Neural cell (in vitro differentiated cells): ENCODE results near the gene RAB1B. TPM values are rescaled to one million over a fixed set of nuclear protein-coding genes. Genes with fewer than 3 reads are reported as not detected.

ENCODE experiments used
- H2AFZ ChIP-seq: fragments of 200-600, 300-800 bp; sonication (generic), shearing (Covaris generic); 2 replicates; pipeline ENCODE4 v1.6.0; 2014; ENCODE audit warnings: low read depth, mild to moderate bottlenecking, antibody characterized with exemption, low read length, moderate library complexity
- H3F3A ChIP-seq: fragments of 200-600 bp; shearing (Covaris generic); 2 replicates; pipeline ENCODE4 v1.6.1; 2016; ENCODE audit warnings: mild to moderate bottlenecking, moderate library complexity, mixed read lengths, antibody characterized with exemption, low read length; ENCODE audit not compliant: insufficient read depth, poor library complexity, severe bottlenecking
- H3K27ac ChIP-seq: fragments of 200-600, 300-800 bp; sonication (generic), shearing (Covaris generic); 2 replicates; pipeline ENCODE4 v1.5.1; 2014; ENCODE audit warnings: mild to moderate bottlenecking, low read length, moderate library complexity
- H3K27me3 ChIP-seq: fragments of 300-800, 200-600 bp; sonication (generic), shearing (Covaris generic); 2 replicates; pipeline ENCODE4 v1.6.0; 2014; ENCODE audit warnings: mild to moderate bottlenecking, low read depth, low read length, moderate library complexity; ENCODE audit not compliant: insufficient read depth
- H3K36me3 ChIP-seq: fragments of 300-800, 200-600 bp; sonication (generic), shearing (Covaris generic); 2 replicates; pipeline ENCODE4 v1.5.1; 2014; ENCODE audit warnings: mild to moderate bottlenecking, antibody characterized with exemption, low read length, moderate library complexity; ENCODE audit not compliant: insufficient read depth
- H3K4me2 ChIP-seq: fragments of 300-800, 200-600 bp; sonication (generic), shearing (Covaris generic); 2 replicates; pipeline ENCODE4 v1.6.0; 2014; ENCODE audit warnings: mild to moderate bottlenecking, low read length
- H3K4me3 ChIP-seq: fragments of 300-800, 200-600 bp; sonication (generic), shearing (Covaris generic); 2 replicates; pipeline ENCODE4 v1.5.1; 2014; ENCODE audit warnings: mild to moderate bottlenecking, low read length, moderate library complexity
- H3K79me2 ChIP-seq: fragments of 200-600 bp; shearing (Covaris generic); replicated peaks from 2 replicates; pipeline ENCODE4 v1.6.0; 2014; ENCODE audit warnings: mild to moderate bottlenecking, low read length, moderate library complexity; ENCODE audit not compliant: insufficient read depth
- H3K9ac ChIP-seq: fragments of 300-800, 200-600 bp; sonication (generic), shearing (Covaris generic); 2 replicates; pipeline ENCODE4 v1.6.1; 2016; ENCODE audit warnings: mild to moderate bottlenecking, low read length, mixed read lengths
- H3K9me2 ChIP-seq: fragments of 200-600 bp; shearing (Covaris generic); 2 replicates; pipeline ENCODE4 v1.6.1; 2016; ENCODE audit warnings: mild to moderate bottlenecking, low read length, mixed read lengths; ENCODE audit not compliant: insufficient read depth
- H3K9me3 ChIP-seq: fragments of 200-600, 300-800 bp; sonication (generic), shearing (Covaris generic); 2 replicates; pipeline ENCODE4 v1.6.1; 2016; ENCODE audit warnings: mild to moderate bottlenecking, mixed run types, low read length, moderate library complexity, mixed read lengths
- H4K20me1 ChIP-seq: fragments of 200-600 bp; shearing (Covaris generic); 2 replicates; pipeline ENCODE4 v1.6.1; 2016; ENCODE audit warnings: mild to moderate bottlenecking, mixed run types; ENCODE audit not compliant: insufficient read depth
- CTCF ChIP-seq: fragments of 450-650 bp; IDR thresholded peaks from 2 replicates; pipeline ENCODE4 v1.5.1; 2014; ENCODE audit warnings: antibody characterized with exemption, mild to moderate bottlenecking, moderate library complexity; ENCODE audit not compliant: poor library complexity, severe bottlenecking
- EP300 ChIP-seq: fragments of 450-650 bp; conservative IDR thresholded peaks from 2 replicates; pipeline ENCODE4 v1.6.1; 2014; ENCODE audit warnings: antibody characterized with exemption, mild to moderate bottlenecking, moderate library complexity; ENCODE audit not compliant: poor library complexity, severe bottlenecking
- EZH2 ChIP-seq: fragments of 200-600, 300-800 bp; shearing (Covaris generic), sonication (generic); IDR thresholded peaks from 2 replicates; pipeline ENCODE4 v1.6.1; 2014; ENCODE audit warnings: antibody characterized with exemption, low read length, borderline replicate concordance, mild to moderate bottlenecking; ENCODE audit not compliant: insufficient read depth, poor library complexity, severe bottlenecking
- MXI1 ChIP-seq: fragments of 450-650 bp; conservative IDR thresholded peaks from 2 replicates; pipeline ENCODE4 v1.6.1; 2014; ENCODE audit warnings: antibody characterized with exemption, mild to moderate bottlenecking; ENCODE audit not compliant: poor library complexity, severe bottlenecking
- POLR2AphosphoS5 ChIP-seq: IDR thresholded peaks from 2 replicates; pipeline ENCODE4 v1.6.1; 2012
- RAD21 ChIP-seq: fragments of 450-650 bp; conservative IDR thresholded peaks from 2 replicates; pipeline ENCODE4 v1.6.1; 2014; ENCODE audit warnings: antibody characterized with exemption, mild to moderate bottlenecking, moderate library complexity
- REST ChIP-seq: IDR thresholded peaks from 2 replicates; pipeline ENCODE4 v1.6.1; 2012; ENCODE audit warnings: borderline replicate concordance
- SMC3 ChIP-seq: fragments of 450-650 bp; conservative IDR thresholded peaks from 2 replicates; pipeline ENCODE4 v1.6.1; 2014; ENCODE audit warnings: antibody characterized with exemption, mild to moderate bottlenecking, moderate library complexity; ENCODE audit not compliant: poor library complexity
- TAF1 ChIP-seq: IDR thresholded peaks from 2 replicates; pipeline ENCODE4 v1.6.1; 2012; ENCODE audit warnings: low read depth
- polyA plus RNA-seq: library from polyadenylated mRNA; depleted of rRNA; stranded (reverse); fragments of >200 nt; gene quantifications from 2 replicates; pipeline ENCODE4 v1.2.3, GENCODE V29; 2014

Gene RAB1B
- polyA plus RNA-seq, 1 donor from 2014 or later, result 27.2 TPM

- Histone ChIP-seq H3K27me3 (no peaks in the 10 kb centered on the region), H2AFZ (no peak overlapping the region), H3K9ac (no peak overlapping the region), H3K36me3 (no peaks in the 10 kb centered on the region), H3K9me3 (no peaks in the 10 kb centered on the region), H3F3A (no peaks in the 10 kb centered on the region), H3K4me3 (no peak overlapping the region), H3K9me2 (no peaks in the 10 kb centered on the region), H3K4me2 (no peak overlapping the region), H4K20me1 (no peaks in the 10 kb centered on the region), H3K79me2 (no peaks in the 10 kb centered on the region), H3K27ac (no peak overlapping the region)
- TF ChIP-seq CTCF (no peak), TAF1 (no peak), SMC3 (no peak), EP300 (no peak), REST (no peak), MXI1 (no peak), POLR2AphosphoS5 (no peak), RAD21 (no peak), EZH2 (no peak)
Measured at GRCh38 chr11:66232769-66233168, 35.7 kb upstream of the RAB1B start.

GRCh38 chr11:66233301-66233700 is 35.1 kb upstream of the RAB1B start:
- Histone ChIP-seq H3F3A (no peaks in the 10 kb centered on the region), H3K4me2 (no peak overlapping the region), H3K79me2 (no peaks in the 10 kb centered on the region), H4K20me1 (no peaks in the 10 kb centered on the region), H3K9me3 (no peaks in the 10 kb centered on the region), H3K27ac (no peak overlapping the region), H3K9me2 (no peaks in the 10 kb centered on the region), H3K9ac (no peak overlapping the region), H3K4me3 (no peak overlapping the region), H2AFZ (no peak overlapping the region), H3K36me3 (no peaks in the 10 kb centered on the region), H3K27me3 (no peaks in the 10 kb centered on the region)
- TF ChIP-seq TAF1 (no peak), EP300 (no peak), SMC3 (no peak), EZH2 (no peak), REST (no peak), POLR2AphosphoS5 (no peak), MXI1 (no peak), RAD21 (no peak), CTCF (no peak)
